Right lobe of liver (tissue), 6 donors: Measurements from ENCODE around the gene MINDY1. TPM values are rescaled to one million over a fixed set of nuclear protein-coding genes. Genes with fewer than 3 reads are reported as not detected.

Source experiments
- ATAC-seq, 4 donors: fragments of 200-7000 bp; cut with Tn5 transposase; one replicate each; pipeline ENCODE4 v1.9.1; 2020; ENCODE audit warnings: mild to moderate bottlenecking in 4 of 4, moderate library complexity in 4 of 4
- DNase-seq, 3 donors: peaks; one replicate each; pipeline ENCODE4 v3.0.0-alpha.2; 2020
- H3K27ac ChIP-seq, 3 donors: fragments of 200-600 bp; one replicate each; pipeline ENCODE4 v1.8.0; 2022
- H3K27me3 ChIP-seq, 2 donors: fragments of 200-600 bp; one replicate each; pipeline ENCODE4 v1.8.0; 2022
- H3K36me3 ChIP-seq, 4 donors: fragments of 200-600 bp; sonication (generic) in 1 of 4; one replicate each; pipeline versions ENCODE4 v1.5.1 to v1.8.0; 2017 to 2022; ENCODE audit warnings: control low read depth in 1 of 4
- H3K4me1 ChIP-seq, 4 donors: fragments of 200-600 bp; sonication (generic) in 1 of 4; one replicate each; pipeline versions ENCODE4 v1.5.1 to v1.8.0; 2017 to 2022; ENCODE audit warnings: control low read depth in 1 of 4
- H3K4me3 ChIP-seq, 3 donors: fragments of 200-600 bp; one replicate each; pipeline ENCODE4 v1.8.0; 2022
- H3K9me3 ChIP-seq, 4 donors: fragments of 200-600 bp; sonication (generic) in 1 of 4; one replicate each; pipeline versions ENCODE4 v1.5.1 to v1.8.0; 2017 to 2022; ENCODE audit warnings: control low read depth in 1 of 4
- POLR2A ChIP-seq: fragments of 450-650 bp; IDR thresholded peaks from one replicate; pipeline ENCODE4 v1.6.1; 2017; ENCODE audit warnings: antibody characterized with exemption, mild to moderate bottlenecking
- WGBS: methylation state at CpG from one replicate; pipeline ENCODE4 v1.1.6; 2018; ENCODE audit warnings: low coverage, low lambda C conversion rate; ENCODE audit not compliant: insufficient coverage; ENCODE audit errors: missing lambda C conversion rate; 5-methylcytosine and 5-hydroxymethylcytosine counted together
- intact Hi-C, 2 donors: fragments of 100-400 bp; cut with DNase I; formaldehyde crosslinking; loops; one replicate each; pipeline versions ENCODE4 v1.11.2 to v1.14.1; 2022
- total RNA-seq, 6 experiments: library from RNA; depleted of rRNA in 2 of 6; stranded (reverse); fragments of >200 nt in 2 of 6; fragmentation: NEBNext Ultra II Directional in 3 of 6; extraction: Animal tissue kit (Norgen Biotek cat#: 25700) in 3 of 6; gene quantifications; one replicate each; pipeline versions ENCODE4 v1.1.0 to v1.2.4, GENCODE V29; 2016 to 2023
- TF ChIP-seq, protein P1 (sequence below), 4 donors: fragments of 200-600 bp in 3 of 4; fragments of 450-650 bp in 1 of 4; IDR thresholded peaks; one replicate each; pipeline versions ENCODE4 v1.5.1 to v1.8.0; 2016 to 2022; ENCODE audit warnings: antibody characterized with exemption in 4 of 4, mild to moderate bottlenecking in 2 of 4
- donor health status: DM: no; HTN: yes; CAD: no.
- donor health status: DM: no; HTN: no; CAD: no.
- donor health status: DM: no; HTN: no; CAD: no.
- donor health status: DM: no; HTN: yes; CAD: no.
- donor health status: DM: no; HTN: yes; CAD: no.

MINDY1 gene
- total RNA-seq, 6 experiments from 2014 or later, result 10.1 to 19.7 (median 15.4) TPM

DNA sequence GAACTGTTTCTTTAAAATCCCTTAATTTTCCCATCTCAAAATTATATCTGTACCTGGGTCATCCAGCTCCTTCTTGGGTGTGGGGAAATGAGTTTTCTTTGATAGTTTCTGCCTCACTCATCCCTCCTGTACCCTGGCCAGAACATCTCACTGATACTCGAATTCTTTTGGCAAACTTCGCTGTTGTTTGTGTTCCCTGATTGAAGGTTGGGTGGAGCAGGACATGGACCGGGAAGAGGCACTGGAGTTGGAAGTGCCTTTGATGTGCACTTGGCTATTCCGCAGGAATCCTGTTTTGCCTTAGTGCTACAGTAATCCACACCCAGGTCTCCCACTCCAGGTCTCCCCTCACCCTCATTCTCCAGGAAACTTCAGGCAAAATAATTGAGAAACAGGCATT is 11.2 kb downstream of the MINDY1 start:
- H3K4me1 ChIP-seq, result no peaks in the 10 kb centered on the region
- peak overlapping the region in 1 of 3 donors; percentile 5 for H3K27ac ChIP-seq
- intact Hi-C loops, result loop anchor here in 1 of 2 donors (10.0 kb wide), 1 partner anchor 71 kb away; the partner anchor contains the start of gene SETDB1
- TF ChIP-seq, protein P1, sequence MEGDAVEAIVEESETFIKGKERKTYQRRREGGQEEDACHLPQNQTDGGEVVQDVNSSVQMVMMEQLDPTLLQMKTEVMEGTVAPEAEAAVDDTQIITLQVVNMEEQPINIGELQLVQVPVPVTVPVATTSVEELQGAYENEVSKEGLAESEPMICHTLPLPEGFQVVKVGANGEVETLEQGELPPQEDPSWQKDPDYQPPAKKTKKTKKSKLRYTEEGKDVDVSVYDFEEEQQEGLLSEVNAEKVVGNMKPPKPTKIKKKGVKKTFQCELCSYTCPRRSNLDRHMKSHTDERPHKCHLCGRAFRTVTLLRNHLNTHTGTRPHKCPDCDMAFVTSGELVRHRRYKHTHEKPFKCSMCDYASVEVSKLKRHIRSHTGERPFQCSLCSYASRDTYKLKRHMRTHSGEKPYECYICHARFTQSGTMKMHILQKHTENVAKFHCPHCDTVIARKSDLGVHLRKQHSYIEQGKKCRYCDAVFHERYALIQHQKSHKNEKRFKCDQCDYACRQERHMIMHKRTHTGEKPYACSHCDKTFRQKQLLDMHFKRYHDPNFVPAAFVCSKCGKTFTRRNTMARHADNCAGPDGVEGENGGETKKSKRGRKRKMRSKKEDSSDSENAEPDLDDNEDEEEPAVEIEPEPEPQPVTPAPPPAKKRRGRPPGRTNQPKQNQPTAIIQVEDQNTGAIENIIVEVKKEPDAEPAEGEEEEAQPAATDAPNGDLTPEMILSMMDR (IDR thresholded peaks at IDR 0.05), result no peak
- 40% methylated on average over 4 of the region's 4 CpGs for WGBS
- H3K9me3 ChIP-seq, result no peaks in the 10 kb centered on the region
- H3K27me3 ChIP-seq, result no peaks in the 10 kb centered on the region
- no peak overlapping the region for H3K4me3 ChIP-seq
- ATAC-seq (peak in 1 of 4 donors; percentile 8), DNase-seq (peak in 1 of 3 donors; percentile 7)
- peaks cover 0 to 42% (median 13%) of the 10 kb centered on the region in 4 donors for H3K36me3 ChIP-seq

DNA sequence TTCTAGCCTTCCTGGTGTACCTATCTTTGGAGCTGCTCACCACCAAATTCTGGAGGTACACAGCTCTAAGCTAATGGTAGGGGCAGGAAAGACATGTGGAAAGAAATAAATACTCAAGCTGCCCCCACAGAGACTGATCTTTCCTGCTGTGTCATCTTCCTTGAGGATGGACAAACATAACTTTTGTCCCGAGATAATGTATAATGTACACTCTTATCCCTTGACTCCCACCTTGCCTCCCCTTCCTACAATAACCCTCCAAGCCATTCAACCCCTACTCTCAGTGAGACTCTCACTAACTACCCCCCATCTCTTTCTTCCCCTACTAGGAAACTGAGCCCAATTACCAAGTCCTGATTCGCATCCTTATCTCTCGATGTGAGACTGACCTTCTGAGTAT is 12.5 kb downstream of the MINDY1 start:
- Histone ChIP-seq H3K4me1 (no peaks in the 10 kb centered on the region), H3K27ac (no peak overlapping the region), H3K9me3 (no peaks in the 10 kb centered on the region), H3K4me3 (no peak overlapping the region), H3K27me3 (no peaks in the 10 kb centered on the region), H3K36me3 (peaks cover 0 to 31% (median 10%) of the 10 kb centered on the region in 4 donors)
- 47% methylated on average over 3 of the region's 3 CpGs for WGBS
- intact Hi-C loops, result loop anchor here in 1 of 2 donors (10.0 kb wide), 1 partner anchor 69 kb away; the partner anchor contains the start of gene SETDB1
- no peak for DNase-seq
- TF ChIP-seq, protein P1 (IDR thresholded peaks at IDR 0.05), result no peak
- TF ChIP-seq POLR2A, result no peak
- no peak for ATAC-seq

DNA sequence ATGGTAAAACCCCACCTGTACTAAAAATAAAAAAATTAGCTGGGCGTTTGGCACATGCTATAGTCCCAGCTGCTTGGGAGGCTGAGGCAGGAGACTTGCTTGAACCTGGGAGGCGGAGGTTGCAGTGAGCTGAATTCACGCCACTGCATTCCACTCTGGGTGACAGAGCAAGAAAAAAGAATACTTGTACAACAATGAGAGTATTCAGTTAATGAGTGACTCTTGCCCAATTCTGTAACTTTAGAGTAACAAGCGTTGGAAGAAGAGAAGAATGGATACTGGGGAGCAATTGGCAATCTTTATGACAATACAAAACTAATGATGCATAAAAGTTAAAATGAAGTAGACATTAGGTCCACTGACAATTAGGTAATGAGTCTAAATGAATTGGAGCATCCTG is 14.1 kb downstream of the MINDY1 start:
- H3K4me1 ChIP-seq, result no peaks in the 10 kb centered on the region
- TF ChIP-seq POLR2A, result no peak
- TF ChIP-seq, protein P1 (IDR thresholded peaks at IDR 0.05), result no peak
- 39% methylated on average over 3 of the region's 4 CpGs for WGBS
- ATAC-seq, result no peak
- intact Hi-C loops, result loop anchor here in 1 of 2 donors (10.0 kb wide), 1 partner anchor 68 kb away; the partner anchor contains the start of gene SETDB1
- no peaks in the 10 kb centered on the region for H3K9me3 ChIP-seq
- H3K36me3 ChIP-seq, result peaks cover 0 to 16% (median 3%) of the 10 kb centered on the region in 4 donors
- H3K27ac ChIP-seq, result no peak overlapping the region
- no peaks in the 10 kb centered on the region for H3K27me3 ChIP-seq
- H3K4me3 ChIP-seq, result no peak overlapping the region
- DNase-seq, result no peak

DNA sequence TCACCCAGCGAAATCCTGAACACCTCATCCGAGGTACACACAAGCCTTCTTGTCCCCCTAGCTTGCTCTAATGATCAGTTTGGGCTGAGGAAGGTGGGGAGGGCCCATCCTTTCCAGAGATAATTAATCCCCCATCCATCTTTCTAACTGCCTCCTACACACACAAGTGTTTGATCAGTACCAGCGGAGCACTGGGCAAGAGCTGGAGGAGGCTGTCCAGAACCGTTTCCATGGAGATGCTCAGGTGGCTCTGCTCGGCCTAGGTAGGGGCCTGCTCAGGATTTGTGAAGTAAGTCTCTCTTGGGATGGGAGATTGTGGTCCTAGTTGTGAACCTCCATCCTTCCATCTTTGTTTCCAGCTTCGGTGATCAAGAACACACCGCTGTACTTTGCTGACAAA is 18.8 kb downstream of the MINDY1 start:
- H3K4me3 ChIP-seq, result no peak overlapping the region
- DNase-seq (no peak), ATAC-seq (no peak)
- TF ChIP-seq POLR2A, result no peak
- TF ChIP-seq, protein P1 (IDR thresholded peaks at IDR 0.05), result no peak
- intact Hi-C loops, result loop anchor here in 1 of 2 donors (10.0 kb wide), 1 partner anchor 53 kb away; no protein-coding TSS in a partner anchor
- no peaks in the 10 kb centered on the region for H3K9me3 ChIP-seq
- no peaks in the 10 kb centered on the region for H3K27me3 ChIP-seq
- no peaks in the 10 kb centered on the region for H3K36me3 ChIP-seq
- 70% methylated on average over 2 of the region's 7 CpGs for WGBS
- peaks cover 0 to 2% (median 0%) of the 10 kb centered on the region in 4 donors for H3K4me1 ChIP-seq
- no peak overlapping the region for H3K27ac ChIP-seq
